HUDEP-2 (cell line): ENCODE measurements around the gene RBM27.
"Not testable (repeated sequence)": the region's sequence is repeated elsewhere in the genome, so short reads cannot be mapped to it uniquely, and the experiment has no call there.

Experiments used
- DNase-seq, 76 experiments: peaks; one replicate each; lab custom pipeline; 2025; ENCODE audit not compliant: unreplicated experiment in 76 of 76; lab: John Stamatoyannopoulos, UW

RBM27 gene

DNA sequence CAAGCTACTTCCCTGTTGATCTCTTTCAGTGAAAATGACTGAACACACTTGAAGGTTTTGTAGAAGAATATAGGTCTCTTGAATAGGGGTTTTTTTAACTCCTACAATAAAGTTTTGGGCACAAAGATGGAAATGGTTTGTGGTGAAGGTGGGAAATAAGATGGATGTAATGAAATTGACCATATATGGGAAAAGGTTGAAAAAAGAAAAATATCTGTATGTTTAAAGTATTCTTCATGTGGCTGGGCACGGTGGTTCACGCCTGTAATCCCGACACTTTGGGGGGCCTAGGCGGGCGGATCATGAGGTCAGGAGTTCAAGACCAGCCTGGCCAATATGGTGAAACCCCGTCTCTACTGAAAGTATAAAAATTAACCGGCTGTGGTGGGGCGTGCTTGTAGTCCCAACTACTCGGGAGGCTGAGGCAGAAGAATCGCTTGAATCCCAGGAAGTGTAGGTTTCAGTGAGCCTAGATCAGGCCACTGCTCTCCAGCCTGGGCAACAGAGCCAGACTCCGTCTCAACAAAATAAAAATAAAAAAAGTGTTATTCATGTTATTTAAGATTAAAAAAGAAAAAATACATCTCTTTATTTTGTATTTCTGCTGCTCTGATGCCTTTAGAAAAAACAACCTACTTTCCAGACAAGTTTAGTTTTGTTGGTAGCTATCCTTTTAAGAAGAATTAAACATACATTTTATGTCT is 2.2 kb downstream of the RBM27 start:
- no peak for DNase-seq

DNA sequence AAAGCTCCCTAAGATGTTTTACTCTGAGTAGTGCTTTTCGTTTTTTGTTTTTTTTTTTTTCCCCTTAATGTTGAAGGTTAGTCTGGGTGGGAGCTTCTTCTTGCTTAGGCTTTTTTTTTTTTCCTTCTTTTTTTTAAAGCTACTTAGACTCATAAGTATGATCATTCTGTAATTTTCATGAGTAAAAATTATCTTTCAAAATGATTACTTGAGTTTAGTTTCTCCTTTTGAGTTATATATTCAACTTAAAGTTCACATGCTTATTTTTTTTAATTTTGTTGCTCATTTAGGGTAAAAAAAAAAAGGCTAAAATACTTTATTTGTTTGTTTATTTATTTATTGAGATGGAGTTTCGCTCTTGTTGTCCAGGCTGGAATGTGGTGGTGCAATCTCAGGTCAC is 2.9 kb downstream of the RBM27 start:
- DNase-seq = no peak

DNA sequence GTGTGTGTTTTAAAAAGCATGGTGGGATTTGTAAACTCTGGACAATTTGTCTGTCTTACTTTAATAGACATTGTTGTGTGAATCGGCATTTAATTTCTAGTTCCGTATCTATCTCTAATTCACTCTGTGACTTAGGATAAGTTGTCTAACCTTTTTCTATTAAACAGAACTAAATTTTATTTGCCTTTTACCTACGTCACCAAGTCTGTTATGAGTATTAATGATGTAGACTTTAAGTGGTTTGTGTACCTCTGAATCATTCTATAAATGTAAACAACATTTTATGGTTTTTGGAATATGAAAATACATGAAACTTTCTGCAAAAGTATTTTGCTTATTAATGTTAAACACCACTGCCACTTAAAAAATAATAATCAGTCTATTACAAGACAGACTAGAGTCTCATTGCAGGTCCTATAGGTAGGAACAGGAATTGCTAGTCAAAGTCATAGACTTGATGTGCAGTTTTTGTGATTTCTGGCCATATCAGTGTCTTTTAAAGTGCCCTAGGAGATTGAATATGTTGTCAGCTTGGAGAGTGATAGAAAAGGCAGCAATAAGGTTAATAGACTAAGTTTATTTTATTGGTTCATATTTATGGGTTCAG is 5.6 kb downstream of the RBM27 start:
- DNase-seq = peak in 1 of 76 experiments; percentile 7

DNA sequence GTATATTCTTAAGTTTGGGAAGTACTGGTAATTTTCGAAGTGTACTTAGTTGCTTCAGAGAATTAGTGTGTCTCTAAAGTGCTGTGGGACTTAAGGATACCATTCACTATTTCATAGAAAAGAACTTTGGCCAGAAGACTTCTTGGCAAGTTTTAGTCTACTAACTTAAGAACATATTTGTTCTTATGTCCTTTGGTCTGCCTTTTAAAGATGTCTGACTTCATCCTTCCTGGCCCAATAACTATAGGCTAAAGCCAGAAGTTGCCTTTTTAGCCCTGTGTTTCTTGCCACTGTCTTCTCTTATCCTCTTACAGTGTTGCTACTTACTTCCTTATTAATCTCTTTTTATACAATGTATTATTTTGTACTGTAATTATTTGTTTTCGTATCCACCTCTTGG is 6.3 kb downstream of the RBM27 start:
- DNase-seq = no peak

DNA sequence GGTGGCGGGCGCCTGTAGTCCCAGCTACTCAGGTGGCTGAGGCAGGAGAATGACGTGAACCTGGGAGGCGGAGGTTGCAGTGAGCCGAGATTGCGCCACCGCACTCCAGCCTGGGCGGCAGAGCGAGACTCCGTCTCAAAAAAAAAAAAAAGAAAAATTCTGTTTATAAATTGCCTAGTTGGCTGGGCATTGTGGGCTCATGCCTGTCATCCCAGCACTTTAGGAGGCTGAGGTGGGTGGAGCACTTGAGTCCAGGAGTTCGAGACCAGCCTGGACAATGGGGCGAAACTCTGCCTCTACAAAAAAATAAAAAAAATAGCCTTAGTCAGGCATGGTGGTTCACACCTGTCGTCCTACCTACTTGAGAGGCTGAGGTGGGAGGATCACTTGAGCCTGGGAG is 7.4 kb downstream of the RBM27 start:
- not testable (repeated sequence) for DNase-seq

DNA sequence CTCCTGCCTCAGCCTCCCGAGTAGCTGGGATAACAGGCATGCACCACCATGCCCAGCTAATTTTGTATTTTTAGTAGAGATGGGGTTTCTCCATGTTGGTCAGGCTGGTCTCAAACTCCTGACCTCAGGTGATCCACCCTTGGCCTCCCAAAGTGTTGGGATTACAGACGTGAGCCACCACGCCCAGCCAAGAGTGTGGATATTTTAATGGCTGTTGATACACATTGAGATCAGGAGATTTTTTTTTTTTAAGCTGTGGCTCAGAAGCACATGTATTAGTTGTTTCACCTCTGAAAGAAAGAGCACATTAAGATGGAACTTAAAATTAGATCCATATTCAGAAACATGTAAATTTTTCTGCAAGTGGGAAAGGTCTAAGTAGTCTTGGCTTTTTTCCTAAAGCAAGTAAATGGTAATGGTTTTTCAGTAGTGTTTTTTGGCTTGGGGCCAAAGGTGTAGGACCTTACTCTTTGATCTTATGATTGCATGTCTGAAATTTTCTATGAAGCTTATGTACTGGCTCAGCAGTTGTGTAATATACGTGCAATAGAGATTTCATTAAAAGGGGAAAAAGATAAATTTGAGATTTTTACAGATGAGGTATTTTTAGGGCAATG is 9.9 kb downstream of the RBM27 start:
- peak in 17 of 76 experiments; percentile 6 to 46 (median 21) for DNase-seq

DNA sequence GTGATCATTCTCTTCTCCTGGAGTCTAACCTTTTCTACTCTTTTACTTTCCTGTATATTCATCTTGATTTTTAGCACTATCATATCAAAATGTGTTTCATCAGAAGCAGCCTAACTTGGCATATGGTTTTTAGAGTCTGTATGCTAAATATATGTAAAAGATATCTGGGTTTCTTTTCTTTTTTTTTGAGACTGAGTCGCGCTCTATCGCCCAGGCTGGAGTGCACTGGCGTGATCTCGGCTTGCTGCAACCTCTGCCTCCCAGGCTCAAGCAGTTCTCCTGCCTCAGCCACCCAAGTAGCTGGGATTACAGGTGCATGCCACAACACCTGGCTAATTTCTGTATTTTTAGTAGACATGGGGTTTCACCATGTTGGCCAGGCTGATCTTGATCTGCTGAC is 11.5 kb downstream of the RBM27 start:
- not testable (repeated sequence) for DNase-seq

DNA sequence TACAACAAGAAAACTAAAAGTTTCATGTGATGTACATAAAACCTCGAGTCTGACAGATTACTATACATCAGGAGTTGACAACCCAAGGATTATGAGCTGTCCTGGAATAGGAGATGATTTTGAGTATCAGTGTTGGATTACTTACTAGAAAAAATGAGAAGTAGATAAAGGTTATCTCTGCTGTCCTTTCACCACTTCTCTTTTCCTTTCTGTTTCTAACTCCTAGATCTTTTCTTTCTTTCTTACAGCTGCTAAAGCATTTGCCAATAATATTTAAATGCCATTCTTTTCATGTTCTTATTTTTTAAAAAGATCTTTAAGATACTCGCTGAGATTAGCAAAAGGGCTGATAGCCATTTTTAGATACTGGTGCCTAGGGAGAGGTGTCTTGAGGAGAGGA is 14.8 kb downstream of the RBM27 start:
- DNase-seq = no peak

DNA sequence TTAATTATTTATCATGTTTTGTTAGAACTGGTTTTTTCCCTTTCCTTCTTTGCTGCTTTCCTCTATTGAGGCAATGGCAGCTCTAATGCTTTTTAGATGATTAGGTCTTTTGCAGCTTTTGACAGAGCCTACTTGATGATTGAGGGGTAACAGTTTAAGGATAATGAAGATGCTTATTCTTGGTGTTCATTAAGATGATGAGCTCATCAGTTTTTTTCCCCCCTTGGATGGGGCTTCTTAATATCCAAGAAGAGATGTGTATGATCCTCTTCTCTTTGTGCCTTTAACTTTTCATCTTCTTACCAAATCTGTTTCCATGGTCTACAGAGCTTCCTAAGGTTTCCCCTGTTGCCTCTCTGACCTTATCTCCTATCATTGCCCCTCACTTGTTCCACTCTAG is 15.8 kb downstream of the RBM27 start:
- DNase-seq = no peak

DNA sequence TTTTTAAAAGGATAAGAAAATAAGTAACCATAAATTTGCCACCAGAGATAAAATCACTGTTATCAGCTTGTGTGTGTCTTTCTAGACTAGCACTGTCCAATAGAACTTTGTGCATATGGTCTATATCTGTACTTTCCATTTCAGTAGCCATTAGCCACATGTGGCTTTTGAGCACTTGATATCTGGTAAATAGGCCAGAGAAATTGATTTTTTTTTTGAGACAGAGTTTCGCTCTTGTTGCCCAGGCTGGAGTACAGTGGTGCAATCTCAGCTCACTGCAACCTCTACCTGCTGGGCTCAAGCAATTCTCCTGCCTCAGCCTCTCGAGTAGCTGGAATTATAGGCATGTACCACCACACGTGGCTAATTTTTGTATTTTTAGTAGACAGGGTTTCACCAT is 17.8 kb downstream of the RBM27 start:
- DNase-seq = no peak

DNA sequence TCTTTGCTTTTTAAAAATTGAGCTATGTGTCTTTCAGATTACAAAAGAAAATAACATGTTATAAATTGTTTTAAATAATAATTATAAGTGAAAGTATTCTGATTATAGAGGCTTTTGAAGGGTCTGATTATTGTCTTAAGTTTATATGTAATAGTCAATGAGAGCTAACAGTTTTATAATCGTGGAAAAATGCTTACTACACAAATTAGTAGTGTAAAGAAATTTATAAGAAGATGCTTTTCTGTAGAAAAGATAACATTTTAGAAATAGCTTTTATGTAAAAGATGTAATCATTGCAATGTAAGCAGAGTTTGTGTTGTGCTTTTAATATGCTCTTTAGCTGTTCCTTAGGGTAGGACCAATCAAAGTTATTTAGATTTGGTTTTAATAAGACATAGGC is 18.6 kb downstream of the RBM27 start:
- no peak for DNase-seq

DNA sequence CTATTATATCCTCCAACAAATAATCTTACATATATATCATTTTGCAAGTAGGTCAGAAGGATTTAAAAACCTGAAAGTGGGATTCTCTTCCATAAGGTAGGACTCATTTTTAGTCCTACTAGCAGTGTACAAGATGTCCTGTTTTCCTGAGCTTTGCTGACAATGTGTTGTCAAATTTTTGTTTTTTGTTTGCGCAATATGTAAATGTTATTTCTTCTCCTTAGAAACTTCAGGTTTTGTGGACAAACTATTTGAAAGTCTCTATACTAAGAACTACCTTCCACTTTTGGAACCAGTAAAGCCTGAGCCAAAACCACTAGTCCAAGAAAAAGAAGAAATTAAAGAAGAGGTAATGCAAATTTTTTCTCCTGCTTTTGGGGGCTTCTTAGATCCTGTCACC is 19.8 kb downstream of the RBM27 start:
- no peak for DNase-seq

DNA sequence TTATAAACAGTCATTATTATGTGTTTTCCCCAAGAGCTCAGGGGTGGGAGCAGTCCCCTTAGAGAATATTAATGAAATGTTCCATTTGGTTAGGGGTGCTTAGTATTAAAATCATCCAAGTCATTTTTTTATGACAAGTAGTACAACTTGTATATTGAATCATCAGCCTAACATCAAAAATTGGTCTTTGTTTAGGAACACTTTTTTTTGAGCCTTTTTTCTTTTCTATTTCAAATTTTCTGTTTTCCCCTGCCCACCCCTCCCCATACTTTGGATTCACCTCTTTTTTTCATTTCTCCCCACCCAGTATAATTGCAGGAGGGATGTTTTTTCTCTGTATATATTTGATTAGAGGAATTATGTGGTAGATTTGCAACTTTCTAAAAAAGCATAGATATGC is 25.8 kb downstream of the RBM27 start:
- DNase-seq = no peak

DNA sequence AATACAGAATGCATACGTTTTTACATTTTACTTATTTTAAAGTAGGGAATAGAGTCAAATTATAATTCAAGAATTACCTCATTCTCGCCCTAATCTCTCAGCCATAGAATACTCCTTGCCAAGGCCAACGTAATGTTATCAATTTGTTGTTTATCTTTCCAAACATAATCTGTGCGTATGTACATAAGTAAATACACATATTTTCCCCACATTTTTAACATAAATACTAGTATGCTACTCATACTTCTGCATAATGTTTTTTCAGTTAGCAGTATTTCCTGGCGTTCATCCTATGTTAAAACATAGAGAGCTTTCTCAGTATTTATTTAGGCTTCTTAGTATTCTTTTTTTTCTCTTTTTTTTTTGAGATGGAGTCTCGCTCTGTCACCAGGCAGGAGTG is 28.8 kb downstream of the RBM27 start:
- DNase-seq = no peak

DNA sequence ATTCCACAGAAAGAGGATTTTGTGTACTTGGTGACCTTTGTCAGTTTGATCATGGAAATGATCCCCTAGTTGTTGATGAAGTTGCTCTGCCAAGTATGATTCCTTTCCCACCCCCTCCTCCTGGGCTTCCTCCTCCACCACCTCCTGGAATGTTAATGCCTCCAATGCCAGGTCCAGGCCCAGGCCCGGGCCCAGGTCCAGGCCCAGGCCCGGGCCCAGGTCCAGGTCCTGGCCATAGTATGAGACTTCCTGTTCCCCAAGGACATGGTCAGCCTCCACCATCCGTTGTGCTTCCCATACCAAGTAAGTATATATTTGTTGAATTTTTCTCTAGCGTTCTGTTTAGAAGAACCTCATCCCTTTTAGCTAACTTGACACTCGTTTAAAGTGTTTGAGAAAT is 30.0 kb downstream of the RBM27 start:
- no peak for DNase-seq

DNA sequence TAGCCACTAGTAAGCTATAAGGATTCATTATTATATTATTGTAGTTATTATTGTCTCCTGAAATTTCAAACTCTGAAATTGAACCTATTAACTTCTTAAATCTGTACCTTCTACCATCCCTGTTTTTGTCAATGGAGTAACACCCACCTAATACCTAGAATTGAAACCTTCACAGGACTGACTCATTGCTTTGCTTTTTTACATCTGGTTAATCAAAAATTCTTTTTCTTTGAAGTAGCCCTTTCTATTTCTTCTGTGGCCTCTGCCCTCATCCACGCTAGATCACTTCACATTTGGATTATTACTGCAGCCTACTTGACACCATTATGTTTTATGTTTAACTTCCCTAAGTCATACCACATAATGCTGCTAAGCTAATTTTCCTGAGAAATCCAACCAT is 35.6 kb downstream of the RBM27 start:
- no peak for DNase-seq

DNA sequence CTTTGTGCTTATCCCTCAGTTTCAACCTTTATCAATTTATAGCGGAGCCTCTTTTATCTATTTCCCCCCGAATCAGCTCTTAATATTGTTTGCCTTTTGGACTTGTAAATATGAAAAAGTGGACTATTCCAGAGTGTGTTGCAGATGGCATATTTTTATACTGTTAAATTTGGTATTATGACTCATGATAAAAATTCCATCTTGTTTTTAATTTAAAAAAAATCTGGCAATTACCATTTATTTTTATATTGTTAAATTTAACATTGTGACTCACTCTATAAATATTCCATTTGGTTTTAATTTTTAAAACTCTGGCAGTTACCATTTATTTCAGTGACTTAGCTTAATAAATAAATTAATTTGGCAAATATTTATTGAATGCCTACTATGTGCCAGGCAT is 37.5 kb downstream of the RBM27 start:
- DNase-seq = no peak

DNA sequence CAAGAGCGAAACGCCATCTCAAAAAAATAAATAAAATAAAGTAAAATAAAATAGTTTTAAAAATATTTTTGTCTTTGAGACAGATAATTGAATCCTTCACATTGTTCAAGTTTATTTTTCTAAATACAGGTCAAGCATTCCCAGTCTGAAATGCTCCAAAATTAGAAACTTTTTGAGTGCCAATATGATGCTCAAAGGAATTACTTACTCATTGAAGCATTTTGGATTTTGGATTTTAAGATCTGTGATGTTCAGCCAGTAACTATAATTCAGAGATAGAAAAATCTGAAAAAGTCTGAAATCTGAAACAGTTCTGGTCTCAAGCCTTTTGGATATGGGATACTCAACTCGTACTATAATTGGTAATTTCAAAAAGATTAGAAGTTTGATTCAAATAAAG is 39.8 kb downstream of the RBM27 start:
- no peak for DNase-seq

DNA sequence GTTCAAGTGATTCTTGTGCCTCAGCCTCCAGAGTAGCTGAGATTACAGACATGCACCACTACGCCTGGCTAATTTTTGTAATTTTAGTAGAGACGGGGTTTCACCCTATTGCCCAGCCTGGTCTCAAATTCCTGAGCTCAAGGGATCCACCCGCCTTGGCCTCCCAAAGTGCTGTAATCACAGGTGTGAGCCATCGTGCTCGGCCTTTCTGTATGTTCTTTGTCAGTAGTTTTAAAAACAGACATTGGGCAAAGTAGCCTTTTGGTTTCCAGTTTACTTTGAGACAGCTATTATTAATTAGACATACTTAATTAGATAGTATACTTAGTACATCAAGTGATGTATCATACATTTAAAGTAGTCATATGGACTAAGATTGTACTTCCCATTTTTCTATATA is 45.2 kb downstream of the RBM27 start:
- no peak for DNase-seq

DNA sequence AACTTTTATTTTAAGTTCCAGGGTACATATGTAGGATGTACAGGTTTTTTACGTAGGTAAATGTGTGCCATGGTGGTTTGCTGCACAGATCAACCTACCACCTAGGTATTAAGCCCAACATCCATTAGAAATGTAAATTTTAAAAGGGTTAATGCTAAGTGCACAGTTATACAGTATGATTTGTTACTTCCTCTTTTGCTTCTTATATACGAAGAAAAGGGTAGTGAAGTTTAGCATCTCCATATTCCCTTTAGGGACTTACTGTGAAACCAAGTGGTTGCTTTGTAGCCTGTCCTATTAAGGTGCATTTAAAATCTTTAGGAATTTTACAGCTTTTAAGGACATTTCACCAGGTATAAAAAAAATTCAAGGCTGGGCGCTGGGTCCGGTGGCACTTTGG is 46.4 kb downstream of the RBM27 start:
- DNase-seq = no peak
